WTC11 (cell line): ENCODE measurements around the gene GMPR. TPM values are rescaled to one million over a fixed set of nuclear protein-coding genes. Genes with fewer than 3 reads are reported as not detected.

Source experiments
- ATAC-seq: fragments of 200-7000 bp; cut with Tn5 transposase; 2 replicates; pipeline ENCODE4 v1.10.0; 2021; ENCODE audit warnings: mild to moderate bottlenecking, moderate library complexity
- CTCF ChIA-PET: fragments of 300-600 bp; sonication (Branson Sonifier 250); formaldehyde crosslinking; loops from one replicate; lab custom pipeline; 2021; ENCODE audit warnings: antibody characterized with exemption; lab: Charles Lee
- POLR2A ChIA-PET: fragments of 350-600 bp; sonication (Branson Sonifier 250); formaldehyde crosslinking; loops from one replicate; lab custom pipeline; 2021; ENCODE audit warnings: antibody characterized with exemption; lab: Charles Lee
- DNase-seq: peaks from one replicate; pipeline ENCODE4 v3.0.0; 2021; ENCODE audit warnings: low spot score
- H3K27ac Mint-ChIP-seq: 2 replicates; pipeline ENCODE4 v1.8.0; 2021; ENCODE audit warnings: mixed read lengths
- H3K27me3 Mint-ChIP-seq: 2 replicates; pipeline ENCODE4 v1.8.0; 2021; ENCODE audit warnings: low read depth, mild to moderate bottlenecking, moderate library complexity, mixed read lengths
- H3K36me3 Mint-ChIP-seq: 2 replicates; pipeline ENCODE4 v1.8.0; 2021; ENCODE audit warnings: mixed read lengths
- H3K4me1 Mint-ChIP-seq: 2 replicates; pipeline ENCODE4 v1.8.0; 2022; ENCODE audit warnings: mixed read lengths
- H3K4me3 Mint-ChIP-seq: 2 replicates; pipeline ENCODE4 v1.8.0; 2021; ENCODE audit warnings: mild to moderate bottlenecking, moderate library complexity, mixed read lengths
- H3K9me3 Mint-ChIP-seq: 2 replicates; pipeline ENCODE4 v1.8.0; 2021; ENCODE audit warnings: mixed read lengths
- ATF1 ChIP-seq: sonication (generic); formaldehyde crosslinking; IDR thresholded peaks from 2 replicates; pipeline ENCODE4 v1.8.1; 2023; ENCODE audit warnings: mild to moderate bottlenecking, moderate library complexity, missing genetic modification reagents
- CREB1 ChIP-seq: sonication (generic); formaldehyde crosslinking; IDR thresholded peaks from 2 replicates; pipeline ENCODE4 v1.8.0; 2023; ENCODE audit warnings: mild to moderate bottlenecking, missing genetic modification reagents
- ESRRA ChIP-seq: sonication (generic); formaldehyde crosslinking; IDR thresholded peaks from 2 replicates; pipeline ENCODE4 v1.8.1; 2022; ENCODE audit warnings: mild to moderate bottlenecking, missing genetic modification reagents, borderline replicate concordance
- FOXK1 ChIP-seq: sonication (generic); formaldehyde crosslinking; IDR thresholded peaks from 2 replicates; pipeline ENCODE4 v1.8.0; 2022; ENCODE audit warnings: mild to moderate bottlenecking, moderate library complexity, missing genetic modification reagents
- FOXP1 ChIP-seq: sonication (generic); formaldehyde crosslinking; IDR thresholded peaks from 2 replicates; pipeline ENCODE4 v1.8.0; 2022; ENCODE audit warnings: missing genetic modification reagents, mild to moderate bottlenecking, moderate library complexity, borderline replicate concordance
- HMGA2 ChIP-seq: fragments of 250-450 bp; sonication (Bioruptor Pico); IDR thresholded peaks from 2 replicates; pipeline ENCODE4 v1.4.0; 2021; ENCODE audit warnings: mild to moderate bottlenecking, moderate library complexity
- MXD4 ChIP-seq: fragments of 250-450 bp; sonication (Bioruptor Pico); IDR thresholded peaks from 2 replicates; pipeline ENCODE4 v1.8.0; 2021; ENCODE audit warnings: mild to moderate bottlenecking, moderate library complexity, borderline replicate concordance
- MYBL2 ChIP-seq: sonication (generic); formaldehyde crosslinking; IDR thresholded peaks from 2 replicates; pipeline ENCODE4 v1.8.1; 2023; ENCODE audit warnings: mild to moderate bottlenecking, moderate library complexity, missing genetic modification reagents
- RORB ChIP-seq: fragments of 250-450 bp; sonication (Bioruptor Pico); IDR thresholded peaks from 2 replicates; pipeline ENCODE4 v1.9.0; 2021; ENCODE audit warnings: mild to moderate bottlenecking
- SMAD4 ChIP-seq: sonication (generic); formaldehyde crosslinking; IDR thresholded peaks from 2 replicates; pipeline ENCODE4 v1.8.0; 2022; ENCODE audit warnings: mild to moderate bottlenecking, missing genetic modification reagents
- TEAD1 ChIP-seq: sonication (generic); formaldehyde crosslinking; IDR thresholded peaks from 2 replicates; pipeline ENCODE4 v1.8.0; 2022; ENCODE audit warnings: mild to moderate bottlenecking, missing genetic modification reagents
- ZBTB21 ChIP-seq: sonication (generic); formaldehyde crosslinking; IDR thresholded peaks from 2 replicates; pipeline ENCODE4 v1.8.1; 2023; ENCODE audit warnings: mild to moderate bottlenecking, missing genetic modification reagents, borderline replicate concordance
- ZMAT4 ChIP-seq: fragments of 250-450 bp; sonication (Bioruptor Pico); IDR thresholded peaks from 2 replicates; pipeline ENCODE4 v1.9.0; 2021; ENCODE audit warnings: mild to moderate bottlenecking
- ZNF281 ChIP-seq: sonication (generic); formaldehyde crosslinking; IDR thresholded peaks from 2 replicates; pipeline ENCODE4 v1.8.0; 2023; ENCODE audit warnings: mild to moderate bottlenecking, missing genetic modification reagents
- ZNF317 ChIP-seq: sonication (generic); formaldehyde crosslinking; IDR thresholded peaks from 2 replicates; pipeline ENCODE4 v1.8.1; 2023; ENCODE audit warnings: low read depth, mild to moderate bottlenecking, moderate library complexity, missing genetic modification reagents, borderline replicate concordance
- ZNF425 ChIP-seq: fragments of 250-450 bp; sonication (Bioruptor Pico); conservative IDR thresholded peaks from 2 replicates; pipeline ENCODE4 v1.9.0; 2021; ENCODE audit warnings: mild to moderate bottlenecking
- ZNF671 ChIP-seq: fragments of 250-450 bp; sonication (Bioruptor Pico); IDR thresholded peaks from 2 replicates; pipeline ENCODE4 v1.8.0; 2021; ENCODE audit warnings: mild to moderate bottlenecking
- total RNA-seq: library from RNA; stranded (reverse); gene quantifications from 3 replicates; pipeline ENCODE4 v1.2.3, GENCODE V29; 2021
- TF ChIP-seq, protein P1 (sequence below): fragments of 250-450 bp; sonication (Bioruptor Pico); IDR thresholded peaks from 2 replicates; pipeline ENCODE4 v1.9.0; 2021; ENCODE audit warnings: mild to moderate bottlenecking
- TF ChIP-seq, protein P2 (sequence below): fragments of 200-600 bp; IDR thresholded peaks from 2 replicates; pipeline ENCODE4 v1.8.0; 2022; ENCODE audit warnings: antibody characterized with exemption

The GMPR gene
- total RNA-seq, 1 experiment from 2014 or later, result 2.4 TPM

DNA sequence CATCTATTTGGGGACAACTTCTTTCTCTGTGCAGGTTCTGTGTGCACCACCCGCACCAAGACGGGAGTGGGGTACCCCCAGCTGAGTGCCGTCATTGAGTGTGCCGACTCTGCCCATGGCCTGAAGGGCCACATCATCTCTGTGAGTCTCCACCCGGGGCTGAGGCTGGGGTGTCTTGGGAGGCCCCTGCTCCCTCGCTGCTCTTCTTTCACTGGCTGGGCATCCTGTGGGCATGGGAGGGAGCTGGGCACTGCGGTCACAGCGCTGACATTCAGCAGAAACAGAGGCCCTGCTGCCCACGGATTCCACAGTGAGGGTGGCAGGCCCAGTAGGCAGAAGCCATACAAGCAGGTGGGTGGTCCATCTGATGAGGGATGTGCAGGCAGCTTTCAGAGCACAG lies 40.4 kb downstream of the GMPR start:
- H3K4me1 Mint-ChIP-seq, result peaks cover 9% of the 10 kb centered on the region
- H3K9me3 Mint-ChIP-seq, result no peaks in the 10 kb centered on the region
- ATAC-seq (no peak), DNase-seq (no peak)
- TF ChIP-seq MXD4 (CRISPR knock-in tag) (no peak), ZNF671 (CRISPR knock-in tag) (no peak), ATF1 (CRISPR knock-in tag) (no peak)
- H3K27ac Mint-ChIP-seq, result no peak overlapping the region
- H3K36me3 Mint-ChIP-seq, result no peaks in the 10 kb centered on the region
- no peak overlapping the region for H3K4me3 Mint-ChIP-seq
- H3K27me3 Mint-ChIP-seq, result no peaks in the 10 kb centered on the region
- ChIA-PET CTCF (interaction anchor here (0.8 to 3.7 kb wide), 5 partner anchors 7 to 53 kb away, joined by 3 to 25 read pairs (median 8); no protein-coding TSS in a partner anchor), POLR2A (no interaction called here)

- no peak overlapping the region for H3K4me3 Mint-ChIP-seq
- H3K27me3 Mint-ChIP-seq, result no peaks in the 10 kb centered on the region
- ChIA-PET POLR2A (no interaction called here), CTCF (interaction anchor here (0.5 to 1.2 kb wide), 4 partner anchors 38 to 585 kb away, joined by 3 to 8 read pairs (median 3); no protein-coding TSS in a partner anchor)
- H3K4me1 Mint-ChIP-seq, result peaks cover 9% of the 10 kb centered on the region
- DNase-seq, result no peak
- no peaks in the 10 kb centered on the region for H3K36me3 Mint-ChIP-seq
- TF ChIP-seq HMGA2 (CRISPR knock-in tag) (no peak), ZMAT4 (no peak), MYBL2 (CRISPR knock-in tag) (no peak), ZNF281 (CRISPR knock-in tag) (no peak), ZNF425 (no peak), CREB1 (CRISPR knock-in tag) (no peak), ZBTB21 (no peak), ATF1 (CRISPR knock-in tag) (no peak)
- TF ChIP-seq, protein P1, sequence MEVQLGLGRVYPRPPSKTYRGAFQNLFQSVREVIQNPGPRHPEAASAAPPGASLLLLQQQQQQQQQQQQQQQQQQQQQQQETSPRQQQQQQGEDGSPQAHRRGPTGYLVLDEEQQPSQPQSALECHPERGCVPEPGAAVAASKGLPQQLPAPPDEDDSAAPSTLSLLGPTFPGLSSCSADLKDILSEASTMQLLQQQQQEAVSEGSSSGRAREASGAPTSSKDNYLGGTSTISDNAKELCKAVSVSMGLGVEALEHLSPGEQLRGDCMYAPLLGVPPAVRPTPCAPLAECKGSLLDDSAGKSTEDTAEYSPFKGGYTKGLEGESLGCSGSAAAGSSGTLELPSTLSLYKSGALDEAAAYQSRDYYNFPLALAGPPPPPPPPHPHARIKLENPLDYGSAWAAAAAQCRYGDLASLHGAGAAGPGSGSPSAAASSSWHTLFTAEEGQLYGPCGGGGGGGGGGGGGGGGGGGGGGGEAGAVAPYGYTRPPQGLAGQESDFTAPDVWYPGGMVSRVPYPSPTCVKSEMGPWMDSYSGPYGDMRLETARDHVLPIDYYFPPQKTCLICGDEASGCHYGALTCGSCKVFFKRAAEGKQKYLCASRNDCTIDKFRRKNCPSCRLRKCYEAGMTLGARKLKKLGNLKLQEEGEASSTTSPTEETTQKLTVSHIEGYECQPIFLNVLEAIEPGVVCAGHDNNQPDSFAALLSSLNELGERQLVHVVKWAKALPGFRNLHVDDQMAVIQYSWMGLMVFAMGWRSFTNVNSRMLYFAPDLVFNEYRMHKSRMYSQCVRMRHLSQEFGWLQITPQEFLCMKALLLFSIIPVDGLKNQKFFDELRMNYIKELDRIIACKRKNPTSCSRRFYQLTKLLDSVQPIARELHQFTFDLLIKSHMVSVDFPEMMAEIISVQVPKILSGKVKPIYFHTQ, result no peak
- no peak for ATAC-seq
- H3K27ac Mint-ChIP-seq, result no peak overlapping the region
- H3K9me3 Mint-ChIP-seq, result no peaks in the 10 kb centered on the region
Observed at GRCh38 chr6:16279243-16279642, 40.9 kb downstream of the GMPR start.

GRCh38 chr6:16282370-16282769 lies 44.0 kb downstream of the GMPR start:
- ChIA-PET POLR2A (no interaction called here), CTCF (interaction anchor here (0.7 kb wide), 1 partner anchor 804 kb away, joined by 3 read pairs; no protein-coding TSS in a partner anchor)
- no peak for ATAC-seq
- Mint-ChIP-seq H3K27me3 (no peaks in the 10 kb centered on the region), H3K4me3 (no peak overlapping the region), H3K27ac (no peak overlapping the region), H3K36me3 (no peaks in the 10 kb centered on the region), H3K9me3 (no peaks in the 10 kb centered on the region), H3K4me1 (peaks cover 7% of the 10 kb centered on the region)
- DNase-seq, result no peak
- TF ChIP-seq FOXP1 (CRISPR knock-in tag) (no peak), FOXK1 (CRISPR knock-in tag) (no peak), RORB (CRISPR knock-in tag) (no peak), SMAD4 (CRISPR knock-in tag) (no peak), ESRRA (CRISPR knock-in tag) (no peak), ZNF317 (CRISPR knock-in tag) (no peak), TEAD1 (no peak)
- TF ChIP-seq, protein P2, sequence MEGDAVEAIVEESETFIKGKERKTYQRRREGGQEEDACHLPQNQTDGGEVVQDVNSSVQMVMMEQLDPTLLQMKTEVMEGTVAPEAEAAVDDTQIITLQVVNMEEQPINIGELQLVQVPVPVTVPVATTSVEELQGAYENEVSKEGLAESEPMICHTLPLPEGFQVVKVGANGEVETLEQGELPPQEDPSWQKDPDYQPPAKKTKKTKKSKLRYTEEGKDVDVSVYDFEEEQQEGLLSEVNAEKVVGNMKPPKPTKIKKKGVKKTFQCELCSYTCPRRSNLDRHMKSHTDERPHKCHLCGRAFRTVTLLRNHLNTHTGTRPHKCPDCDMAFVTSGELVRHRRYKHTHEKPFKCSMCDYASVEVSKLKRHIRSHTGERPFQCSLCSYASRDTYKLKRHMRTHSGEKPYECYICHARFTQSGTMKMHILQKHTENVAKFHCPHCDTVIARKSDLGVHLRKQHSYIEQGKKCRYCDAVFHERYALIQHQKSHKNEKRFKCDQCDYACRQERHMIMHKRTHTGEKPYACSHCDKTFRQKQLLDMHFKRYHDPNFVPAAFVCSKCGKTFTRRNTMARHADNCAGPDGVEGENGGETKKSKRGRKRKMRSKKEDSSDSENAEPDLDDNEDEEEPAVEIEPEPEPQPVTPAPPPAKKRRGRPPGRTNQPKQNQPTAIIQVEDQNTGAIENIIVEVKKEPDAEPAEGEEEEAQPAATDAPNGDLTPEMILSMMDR, result no peak
- TF ChIP-seq, protein P1, result no peak
